Measurements from ENCODE around the gene NTN5. TPM values are rescaled to one million over a fixed set of nuclear protein-coding genes. Genes with fewer than 3 reads are reported as not detected.

NTN5 gene
- total and polyA plus RNA-seq, 2 experiments from 2014 or later = 0.52 to 0.94 TPM

GRCh38 chr19:48658483-48658882 is 14.3 kb downstream of the NTN5 start:
- Mint-ChIP-seq H3K27me3 (ENCODE audit: insufficient read depth, low read depth, poor library complexity) (peaks cover 10% of the 10 kb centered on the region), H3K4me3 (no peak overlapping the region), H3K9me3 (peaks cover 8% of the 10 kb centered on the region), H3K4me1 (peaks cover 7% of the 10 kb centered on the region), H3K36me3 (ENCODE audit: low read depth) (peaks cover 4% of the 10 kb centered on the region; the same call in 1 of the 3 replicates), H3K27ac (no peak overlapping the region)
- no peak overlapping the region for H3K27ac ChIP-seq (ENCODE audit: low read depth)
- H3K4me3 ChIP-seq = no peak overlapping the region
- H3K27me3 ChIP-seq (ENCODE audit: insufficient read depth) = no peaks in the 10 kb centered on the region
- no peak overlapping the region for H2AFZ ChIP-seq
- DNase-seq (ENCODE audit: low spot score) = no peak
- H3F3A ChIP-seq (replicated peaks; ENCODE audit: low read depth) = no peaks in the 10 kb centered on the region
- no peak for ATAC-seq
- no peaks in the 10 kb centered on the region for H3K9me2 ChIP-seq (ENCODE audit: insufficient read depth)
- no peaks in the 10 kb centered on the region for H4K20me1 ChIP-seq (replicated peaks; ENCODE audit: insufficient read depth)
- no peaks in the 10 kb centered on the region for H3K36me3 ChIP-seq (ENCODE audit: insufficient read depth)
- H3K4me2 ChIP-seq = no peak overlapping the region
- no peaks in the 10 kb centered on the region for H3K79me2 ChIP-seq (replicated peaks; ENCODE audit: insufficient read depth)
- H3K4me1 ChIP-seq (ENCODE audit: insufficient read depth) = no peaks in the 10 kb centered on the region
- no peak for TF ChIP-seq ZNF331 (CRISPR knock-in tag; IDR thresholded peaks at IDR 0.05; ENCODE audit: low read depth)
- TF ChIP-seq NANOG (IDR thresholded peaks at IDR 0.05; ENCODE audit: borderline replicate concordance) = no peak
- no peak for TF ChIP-seq CREB1 (CRISPR knock-in tag; IDR thresholded peaks at IDR 0.05; ENCODE audit: low read depth)
- TF ChIP-seq CTCF (conservative IDR thresholded peaks at IDR 0.05; ENCODE audit: low read depth in 2 of 2) = no peak
- no peak for TF ChIP-seq ZNF462 (CRISPR knock-in tag; IDR thresholded peaks at IDR 0.05)
- no peak for TF ChIP-seq POLR2AphosphoS5 (IDR thresholded peaks at IDR 0.05; ENCODE audit: low read depth)
- TF ChIP-seq REST (IDR thresholded peaks at IDR 0.05; ENCODE audit: unreplicated experiment) = no peak
- no peak for TF ChIP-seq ETS1 (IDR thresholded peaks at IDR 0.05)
- TF ChIP-seq JUNB (IDR thresholded peaks at IDR 0.05; ENCODE audit: unreplicated experiment) = no peak
- no peak for TF ChIP-seq STAT1 (IDR thresholded peaks at IDR 0.05; ENCODE audit: unreplicated experiment)
- TF ChIP-seq EZH2phosphoT487 (IDR thresholded peaks at IDR 0.05; ENCODE audit: unreplicated experiment) = no peak
- TF ChIP-seq ZNF114 (CRISPR knock-in tag; IDR thresholded peaks at IDR 0.05) = no peak
- TF ChIP-seq EZH2 (IDR thresholded peaks at IDR 0.05; ENCODE audit: low read depth, unreplicated experiment) = no peak
